K562 (cell line): ENCODE measurements around the gene WNT7A. TPM values are rescaled to one million over a fixed set of nuclear protein-coding genes. Genes with fewer than 3 reads are reported as not detected.

Experiments used
- ATAC-seq: fragments of 200-7000 bp; cut with Tn5 transposase; 3 replicates; pipeline ENCODE4 v1.9.1; 2020; ENCODE audit warnings: moderate library complexity
- BruUV-seq: library from RNA; stranded (reverse); fragments of 400-500 nt; replicated peaks from 2 replicates; lab custom pipeline; 2021; lab: Mats Ljungman, UMichigan
- CTCF ChIA-PET: fragments of 300-600 bp; formaldehyde crosslinking; extraction: SDS; loops from one replicate; lab custom pipeline; 2021; ENCODE audit warnings: low intra/inter-chr PET ratio; lab: Yijun Ruan, JAX
- POLR2A ChIA-PET: fragments of 300-600, 350-650 bp; sonication (Branson Sonifier 250); formaldehyde crosslinking; extraction: SDS; loops from one replicate; lab custom pipeline; 2021; ENCODE audit warnings: antibody characterized with exemption, inconsistent platforms; lab: Yijun Ruan, JAX
- DNase-seq, 4 experiments: peaks; one replicate each; pipeline versions ENCODE4 v3.0.0 to v3.0.0-alpha.2; 2011 to 2018; ENCODE audit warnings: low spot score in 3 of 4, mixed read lengths in 3 of 4; ENCODE audit errors: extremely low read depth in 1 of 4
- FAIRE-seq: peaks from 2 replicates; lab custom pipeline; 2011; peaks lifted over from hg19 to GRCh38; lab: Jason Lieb, UNC
- H2AFZ ChIP-seq: 2 replicates; pipeline ENCODE4 v1.6.0; 2011; ENCODE audit warnings: low read depth, low read length, control low read depth, inconsistent platforms
- H3K27ac ChIP-seq: fragments of 200-600 bp; 3 replicates; pipeline ENCODE4 v1.8.0; 2011; ENCODE audit warnings: low read depth, mild to moderate bottlenecking, control low read depth, inconsistent platforms, low read length, moderate library complexity, mixed read lengths; ENCODE audit errors: extremely low read depth
- H3K27me3 ChIP-seq, 2 experiments: fragments of 300-600 bp in 1 of 2; 2 replicates in 1 of 2; 3 replicates in 1 of 2; pipeline versions ENCODE4 v1.6.0 to v1.8.0; 2011; ENCODE audit warnings: inconsistent platforms in 2 of 2, low read length in 2 of 2, mild to moderate bottlenecking in 1 of 2, mixed read lengths in 1 of 2, moderate library complexity in 1 of 2; ENCODE audit not compliant: control insufficient read depth in 2 of 2, insufficient read depth in 2 of 2
- H3K36me3 ChIP-seq: fragments of 300-600 bp; 3 replicates; pipeline ENCODE4 v1.8.0; 2011; ENCODE audit warnings: mild to moderate bottlenecking, low read length, inconsistent platforms; ENCODE audit not compliant: control insufficient read depth, insufficient read depth
- H3K4me1 ChIP-seq, 2 experiments: fragments of 200-600 bp in 1 of 2; replicated peaks in 1 of 2; 2 replicates in 1 of 2; 3 replicates in 1 of 2; pipeline versions ENCODE4 v1.5.1 to v1.8.0; 2011; ENCODE audit warnings: inconsistent platforms in 2 of 2, low read length in 2 of 2, mild to moderate bottlenecking in 1 of 2, mixed read lengths in 1 of 2, moderate library complexity in 1 of 2; ENCODE audit not compliant: control insufficient read depth in 2 of 2, insufficient read depth in 2 of 2
- H3K4me2 ChIP-seq: 2 replicates; pipeline ENCODE4 v1.6.1; 2011; ENCODE audit warnings: low read length, control low read depth, inconsistent platforms, mixed read lengths; ENCODE audit not compliant: insufficient read depth
- H3K4me3 ChIP-seq: fragments of 200-600 bp; sonication (generic), shearing (Covaris generic); 2 replicates; pipeline ENCODE4 v1.5.1; 2016; ENCODE audit warnings: control low read depth, inconsistent platforms
- H3K79me2 ChIP-seq: fragments of 200-600 bp; 3 replicates; pipeline ENCODE4 v1.8.0; 2011; ENCODE audit warnings: low read length, inconsistent platforms; ENCODE audit not compliant: control insufficient read depth, insufficient read depth
- H3K9ac ChIP-seq, 2 experiments: 2 replicates each; pipeline versions ENCODE4 v1.6.0 to v1.6.1; 2011; ENCODE audit warnings: low read depth in 2 of 2, low read length in 2 of 2, control low read depth in 1 of 2, inconsistent platforms in 1 of 2, mild to moderate bottlenecking in 1 of 2, mixed read lengths in 1 of 2; ENCODE audit not compliant: insufficient read depth in 1 of 2
- H3K9me1 ChIP-seq: one replicate; pipeline ENCODE4 v1.6.0; 2011; ENCODE audit warnings: inconsistent platforms, mild to moderate bottlenecking, low read length, moderate library complexity; ENCODE audit not compliant: control insufficient read depth, insufficient read depth
- H3K9me3 ChIP-seq: replicated peaks from 2 replicates; pipeline ENCODE4 v1.5.1; 2011; ENCODE audit warnings: low read depth, low read length, inconsistent platforms; ENCODE audit not compliant: control insufficient read depth, insufficient read depth
- H4K20me1 ChIP-seq: replicated peaks from 2 replicates; pipeline ENCODE4 v1.6.1; 2011; ENCODE audit warnings: low read length, inconsistent platforms, mixed read lengths; ENCODE audit not compliant: control insufficient read depth, insufficient read depth
- HDAC2 ChIP-seq: fragments of 450-650 bp; IDR thresholded peaks from 2 replicates; pipeline ENCODE4 v1.6.1; 2016; ENCODE audit warnings: mild to moderate bottlenecking
- JUNB ChIP-seq: fragments of 450-650 bp; formaldehyde crosslinking; conservative IDR thresholded peaks from 2 replicates; pipeline ENCODE4 v1.4.0; 2020; ENCODE audit warnings: mild to moderate bottlenecking
- ZFP30 ChIP-seq: fragments of 250-450 bp; sonication (Bioruptor Pico); IDR thresholded peaks from 2 replicates; pipeline ENCODE4 v1.8.0; 2022; ENCODE audit warnings: moderate library complexity, mild to moderate bottlenecking, inconsistent platforms, borderline replicate concordance
- whole genome bisulfite sequencing: fragments of 100-300 bp; shearing (Covaris generic); methylation state at CpG from one replicate; pipeline ENCODE4 v1.1.6; 2016; ENCODE audit warnings: low coverage, mixed read lengths; ENCODE audit not compliant: insufficient coverage; ENCODE audit errors: missing lambda C conversion rate; 5-methylcytosine and 5-hydroxymethylcytosine counted together
- in situ Hi-C: fragments of 300-500 bp; cut with MboI; formaldehyde crosslinking; loops from 4 replicates; pipeline ENCODE4 v1.15.0; 2018; ENCODE audit warnings: inconsistent platforms, mixed read lengths
- intact Hi-C: fragments of 100-400 bp; cut with micrococcal nuclease; formaldehyde crosslinking; loops from 2 replicates; pipeline ENCODE4 v1.14.2; 2022
- polyA plus RNA-seq, 8 experiments: library from polyadenylated mRNA; depleted of rRNA in 4 of 8; stranded (reverse) in 5 of 8; unstranded in 3 of 8; fragments of >200 nt; fragmentation: Nextera tagmentation in 2 of 8; fragmentation: Illumina TruSeq in 1 of 8; extraction: Ambion mirVana in 2 of 8; extraction: Trizol in 1 of 8; gene quantifications; 2 replicates each; pipeline versions ENCODE4 v1.2.1 to v1.2.3, GENCODE V29; 2011 to 2014; ENCODE audit warnings: inconsistent platforms in 1 of 8, missing spikeins in 1 of 8
- total RNA-seq, 7 experiments: library from RNA; depleted of rRNA in 6 of 7; stranded (reverse); fragments of >200 nt in 6 of 7; fragmentation: Illumina TruSeq in 2 of 7; extraction: Trizol in 2 of 7; gene quantifications; 2 replicates each; pipeline versions ENCODE4 v1.2.1 to v1.2.3, GENCODE V29; 2011 to 2021; ENCODE audit warnings: low replicate concordance in 1 of 7
- TF ChIP-seq, protein P1 (sequence below): fragments of 250-450 bp; sonication (Bioruptor Pico); IDR thresholded peaks from 2 replicates; pipeline ENCODE4 v1.5.0; 2022; ENCODE audit warnings: mild to moderate bottlenecking
- TF ChIP-seq, protein P2 (sequence below): IDR thresholded peaks from 2 replicates; pipeline ENCODE4 v1.6.1; 2011; ENCODE audit warnings: borderline replicate concordance, low read depth, mild to moderate bottlenecking, moderate library complexity, low read length; ENCODE audit not compliant: insufficient read depth, poor library complexity, severe bottlenecking
- TF ChIP-seq, protein P3 (sequence below), 2 experiments: fragments of 450-650 bp; IDR thresholded peaks; 2 replicates each; pipeline ENCODE4 v1.6.1; 2016
- TF ChIP-seq, protein P4 (sequence below): fragments of 250-450 bp; sonication (Bioruptor Pico); IDR thresholded peaks from 2 replicates; pipeline ENCODE4 v1.5.0; 2021; ENCODE audit warnings: mild to moderate bottlenecking, moderate library complexity

Gene WNT7A
- total and polyA plus RNA-seq, 9 of the 15 experiments (the other 6 are each of a cell fraction or from before 2014, with no cell fraction given): 0.03 TPM; not detected in 8

DNA sequence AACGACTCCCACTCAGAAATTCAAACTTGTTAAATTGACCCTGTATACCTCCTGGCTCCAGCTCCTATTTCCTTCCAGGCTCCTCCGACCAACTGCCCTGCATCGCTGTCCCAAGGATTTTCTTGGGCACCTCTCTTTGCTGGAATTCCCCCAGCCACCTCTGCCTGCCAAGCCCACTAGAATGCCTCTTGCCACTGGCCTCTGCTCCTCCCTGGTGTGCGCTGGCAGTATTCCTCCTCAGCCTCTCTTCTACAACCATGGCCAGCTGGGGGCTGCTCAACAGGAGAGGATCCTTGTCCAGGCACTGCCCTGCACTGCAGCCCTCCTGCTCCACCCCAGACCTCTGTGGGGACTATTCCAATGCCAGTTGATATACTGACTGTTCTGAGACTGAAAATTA is 7.4 kb downstream of the WNT7A start (continued):
- TF ChIP-seq, protein P1, sequence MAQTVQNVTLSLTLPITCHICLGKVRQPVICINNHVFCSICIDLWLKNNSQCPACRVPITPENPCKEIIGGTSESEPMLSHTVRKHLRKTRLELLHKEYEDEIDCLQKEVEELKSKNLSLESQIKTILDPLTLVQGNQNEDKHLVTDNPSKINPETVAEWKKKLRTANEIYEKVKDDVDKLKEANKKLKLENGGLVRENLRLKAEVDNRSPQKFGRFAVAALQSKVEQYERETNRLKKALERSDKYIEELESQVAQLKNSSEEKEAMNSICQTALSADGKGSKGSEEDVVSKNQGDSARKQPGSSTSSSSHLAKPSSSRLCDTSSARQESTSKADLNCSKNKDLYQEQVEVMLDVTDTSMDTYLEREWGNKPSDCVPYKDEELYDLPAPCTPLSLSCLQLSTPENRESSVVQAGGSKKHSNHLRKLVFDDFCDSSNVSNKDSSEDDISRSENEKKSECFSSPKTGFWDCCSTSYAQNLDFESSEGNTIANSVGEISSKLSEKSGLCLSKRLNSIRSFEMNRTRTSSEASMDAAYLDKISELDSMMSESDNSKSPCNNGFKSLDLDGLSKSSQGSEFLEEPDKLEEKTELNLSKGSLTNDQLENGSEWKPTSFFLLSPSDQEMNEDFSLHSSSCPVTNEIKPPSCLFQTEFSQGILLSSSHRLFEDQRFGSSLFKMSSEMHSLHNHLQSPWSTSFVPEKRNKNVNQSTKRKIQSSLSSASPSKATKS: no peak

DNA sequence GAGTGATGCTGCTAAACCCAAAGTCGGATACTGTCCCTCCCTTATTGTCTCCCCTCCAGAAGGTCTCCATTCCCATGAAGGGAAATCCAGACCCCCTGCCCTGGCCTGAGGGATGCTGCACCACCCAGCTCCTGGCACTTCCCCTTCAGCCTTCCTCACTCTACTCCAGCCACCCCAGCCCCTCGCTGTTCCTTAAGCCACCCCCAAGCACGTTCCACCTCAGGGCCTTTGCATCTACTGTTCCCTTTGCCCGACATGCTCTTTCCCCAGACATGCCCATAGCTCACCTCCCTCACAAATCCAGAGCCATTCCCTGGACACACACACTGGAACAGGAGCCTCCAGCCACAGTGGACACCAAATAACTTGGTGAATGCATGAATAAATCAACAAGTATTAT is 8.1 kb downstream of the WNT7A start:
- H3K4me2 ChIP-seq: no peak overlapping the region
- H3K27ac ChIP-seq: no peak overlapping the region
- no peak overlapping the region for H3K9ac ChIP-seq
- no TSS peak for BruUV-seq
- FAIRE-seq: no peak
- H3K4me3 ChIP-seq: no peak overlapping the region
- no peaks in the 10 kb centered on the region for H3K36me3 ChIP-seq
- in situ Hi-C loops: no loop called here
- ATAC-seq: no peak
- H3K79me2 ChIP-seq: no peaks in the 10 kb centered on the region
- H3K27me3 ChIP-seq: peaks cover 4 to 42% of the 10 kb centered on the region in 2 experiments; a peak in 4 of 5 replicates
- 0 out of 2 replicates have a peak, but pooled peaks cover 2% of the 10 kb centered on the region for H3K9me3 ChIP-seq
- no peaks in the 10 kb centered on the region for H3K9me1 ChIP-seq
- no peak for DNase-seq
- H2AFZ ChIP-seq: no peak overlapping the region
- CTCF ChIA-PET: no interaction called here
- POLR2A ChIA-PET: interaction anchor here (0.7 kb wide), 1 partner anchor 82 kb away, joined by 5 read pairs; no protein-coding TSS in a partner anchor
- no peaks in the 10 kb centered on the region for H3K4me1 ChIP-seq
- 0% methylated on average over 4 of the region's 4 CpGs for WGBS
- no peaks in the 10 kb centered on the region; the same call in 1 of the 2 replicates for H4K20me1 ChIP-seq
- intact Hi-C loops: loop anchor here (10.0 kb wide), 1 partner anchor 97 kb away; no protein-coding TSS in a partner anchor
- TF ChIP-seq, protein P2, sequence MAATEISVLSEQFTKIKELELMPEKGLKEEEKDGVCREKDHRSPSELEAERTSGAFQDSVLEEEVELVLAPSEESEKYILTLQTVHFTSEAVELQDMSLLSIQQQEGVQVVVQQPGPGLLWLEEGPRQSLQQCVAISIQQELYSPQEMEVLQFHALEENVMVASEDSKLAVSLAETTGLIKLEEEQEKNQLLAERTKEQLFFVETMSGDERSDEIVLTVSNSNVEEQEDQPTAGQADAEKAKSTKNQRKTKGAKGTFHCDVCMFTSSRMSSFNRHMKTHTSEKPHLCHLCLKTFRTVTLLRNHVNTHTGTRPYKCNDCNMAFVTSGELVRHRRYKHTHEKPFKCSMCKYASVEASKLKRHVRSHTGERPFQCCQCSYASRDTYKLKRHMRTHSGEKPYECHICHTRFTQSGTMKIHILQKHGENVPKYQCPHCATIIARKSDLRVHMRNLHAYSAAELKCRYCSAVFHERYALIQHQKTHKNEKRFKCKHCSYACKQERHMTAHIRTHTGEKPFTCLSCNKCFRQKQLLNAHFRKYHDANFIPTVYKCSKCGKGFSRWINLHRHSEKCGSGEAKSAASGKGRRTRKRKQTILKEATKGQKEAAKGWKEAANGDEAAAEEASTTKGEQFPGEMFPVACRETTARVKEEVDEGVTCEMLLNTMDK: no peak
- TF ChIP-seq HDAC2 (no peak), JUNB (CRISPR knock-in tag) (no peak), ZFP30 (CRISPR knock-in tag) (no peak)
- TF ChIP-seq, protein P3, sequence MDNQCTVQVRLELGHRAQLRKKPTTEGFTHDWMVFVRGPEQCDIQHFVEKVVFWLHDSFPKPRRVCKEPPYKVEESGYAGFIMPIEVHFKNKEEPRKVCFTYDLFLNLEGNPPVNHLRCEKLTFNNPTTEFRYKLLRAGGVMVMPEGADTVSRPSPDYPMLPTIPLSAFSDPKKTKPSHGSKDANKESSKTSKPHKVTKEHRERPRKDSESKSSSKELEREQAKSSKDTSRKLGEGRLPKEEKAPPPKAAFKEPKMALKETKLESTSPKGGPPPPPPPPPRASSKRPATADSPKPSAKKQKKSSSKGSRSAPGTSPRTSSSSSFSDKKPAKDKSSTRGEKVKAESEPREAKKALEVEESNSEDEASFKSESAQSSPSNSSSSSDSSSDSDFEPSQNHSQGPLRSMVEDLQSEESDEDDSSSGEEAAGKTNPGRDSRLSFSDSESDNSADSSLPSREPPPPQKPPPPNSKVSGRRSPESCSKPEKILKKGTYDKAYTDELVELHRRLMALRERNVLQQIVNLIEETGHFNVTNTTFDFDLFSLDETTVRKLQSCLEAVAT (IDR thresholded peaks at IDR 0.05): no peak
- TF ChIP-seq, protein P4, sequence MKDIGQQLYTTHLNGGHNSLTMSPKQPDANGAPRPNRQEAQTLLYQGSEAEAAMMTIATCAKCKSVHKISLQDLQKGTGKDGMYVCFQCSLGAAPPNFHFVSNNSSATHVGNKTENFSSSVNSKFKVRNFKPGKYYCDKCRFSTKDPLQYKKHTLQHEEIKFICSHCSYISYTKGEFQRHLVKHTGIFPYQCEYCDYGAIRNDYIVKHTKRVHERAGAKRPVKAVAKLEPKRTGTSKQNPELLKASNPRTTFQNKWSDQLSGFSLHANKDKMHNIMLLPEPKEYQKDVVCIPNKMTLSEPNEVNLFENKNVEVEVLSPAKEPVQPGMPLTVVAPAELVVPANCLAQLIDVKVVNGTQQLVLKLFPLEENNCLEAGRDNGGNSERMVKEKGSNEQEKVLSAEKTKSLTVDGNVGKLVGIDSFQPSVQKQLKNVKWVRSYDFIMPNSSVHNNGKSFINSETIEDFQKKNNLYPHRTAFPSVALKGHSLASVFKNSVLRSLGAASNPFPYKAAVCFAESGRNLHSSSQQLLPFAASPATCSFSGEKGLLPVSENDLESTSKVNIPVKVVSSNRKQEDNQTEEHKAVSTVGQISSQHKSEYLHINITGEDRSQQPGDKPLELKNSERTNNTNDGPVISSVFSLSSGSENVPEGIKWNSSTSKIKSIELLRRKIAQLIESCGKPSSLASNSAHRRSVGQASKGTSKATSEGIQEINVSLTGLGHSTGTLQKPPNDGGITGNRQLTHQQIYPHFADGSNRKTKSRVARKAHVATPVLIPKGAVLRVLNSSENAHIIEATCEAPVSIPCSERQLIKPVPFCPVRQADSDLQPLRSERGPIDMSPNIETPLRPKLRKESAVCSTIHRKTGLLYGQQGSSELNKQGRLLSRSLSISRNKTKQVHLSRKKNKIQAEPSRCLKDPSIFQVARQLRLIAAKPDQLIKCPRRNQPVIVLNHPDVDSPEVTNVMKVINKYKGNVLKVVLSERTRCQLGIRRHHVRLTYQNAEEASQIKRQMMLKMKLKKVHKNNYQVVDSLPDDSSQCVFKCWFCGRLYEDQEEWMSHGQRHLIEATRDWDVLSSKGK (CRISPR knock-in tag): no peak
